NCI-H226 (cell line): Measurements from ENCODE around the gene PGP.
"Not testable (repeated sequence)": the region's sequence is repeated elsewhere in the genome, so short reads cannot be mapped to it uniquely, and the experiment has no call there.

Experiments
- DNase-seq: peaks from one replicate; pipeline ENCODE4 v3.0.0-alpha.2; 2015

The PGP gene

GRCh38 chr16:2213817-2214718 is 572 bp downstream of the PGP start:
- DNase-seq, result no peak

DNA sequence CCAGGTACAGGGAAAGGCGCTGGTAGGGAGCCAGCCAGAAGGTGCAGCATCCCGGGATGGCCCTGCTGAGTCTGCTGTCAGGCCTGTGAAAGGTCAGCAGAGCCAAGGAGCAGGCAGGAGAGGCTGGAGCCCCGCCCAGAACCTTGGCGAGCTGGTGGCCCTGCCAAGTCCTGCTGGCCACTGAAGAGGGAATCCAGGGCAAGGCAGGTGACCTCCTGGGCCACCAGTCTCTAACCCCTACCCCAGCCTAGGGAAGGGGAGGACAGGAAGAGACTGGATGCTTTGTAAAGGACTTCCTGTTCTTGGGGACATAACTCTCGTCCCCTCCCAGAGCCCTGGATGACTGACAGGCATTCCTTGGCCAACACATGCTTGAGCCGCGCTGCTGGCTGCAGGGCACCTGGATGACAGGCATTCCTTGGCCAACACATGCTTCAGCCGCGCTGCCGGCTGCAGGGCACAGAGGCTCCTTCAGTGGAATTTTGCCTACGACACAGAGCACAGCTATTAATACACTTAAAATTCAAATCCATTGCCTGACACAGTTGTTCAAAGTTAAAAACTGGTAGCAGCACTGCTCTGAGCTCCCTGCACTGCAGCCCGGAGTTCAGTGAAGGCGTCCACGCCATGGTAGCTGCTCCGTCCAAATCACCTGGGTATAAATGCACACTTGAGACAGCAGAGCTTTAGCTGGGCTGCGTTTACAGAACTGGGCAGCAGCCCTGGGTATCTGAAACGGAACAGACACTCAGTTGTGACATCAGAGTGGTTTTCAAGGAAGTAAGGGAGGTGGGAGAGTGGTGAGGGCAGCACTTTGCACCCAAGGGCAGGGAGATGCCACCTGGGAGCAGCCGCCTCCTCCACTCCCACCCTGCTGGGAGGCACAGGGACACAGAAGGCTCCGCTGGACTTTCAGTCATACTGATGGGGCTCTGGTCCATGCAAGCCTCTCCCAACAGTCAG is 2.0 kb downstream of the PGP start:
- no peak for DNase-seq

GRCh38 chr16:2211923-2212347 is 2.7 kb downstream of the PGP start:
- DNase-seq, result no peak

- DNase-seq, result no peak
Measured at GRCh38 chr16:2210386-2211365, 4.0 kb downstream of the PGP start, which contains the start of gene BRICD5. Gene BRICD5, minus strand, starts transcription at chr16:2210863. Its CDS starts 30 bp downstream, at chr16:2210833.

DNA sequence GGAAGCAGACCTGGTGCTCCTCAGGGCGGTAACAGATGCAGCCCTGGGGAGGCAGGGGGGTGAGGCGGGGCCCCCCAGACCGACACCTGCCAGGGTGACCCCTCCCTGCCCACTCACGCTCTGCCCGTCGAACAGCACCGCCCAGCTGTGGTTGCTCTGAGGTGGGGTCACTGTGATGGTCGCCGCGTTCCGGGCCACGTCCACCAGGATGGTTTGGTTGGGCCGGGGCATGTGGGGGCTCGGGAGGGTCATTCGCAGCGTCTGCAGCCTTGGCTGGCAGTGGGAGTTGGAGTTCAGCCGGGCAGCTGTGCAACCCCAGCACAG is 4.7 kb downstream of the PGP start:
- DNase-seq, result no peak

GRCh38 chr16:2209258-2210008 is 5.2 kb downstream of the PGP start:
- DNase-seq, result no peak

- DNase-seq, result no peak
Measured at GRCh38 chr16:2208772-2209171, 5.9 kb downstream of the PGP start.

- no peak for DNase-seq
Measured at GRCh38 chr16:2208308-2208707, 6.3 kb downstream of the PGP start.

DNA sequence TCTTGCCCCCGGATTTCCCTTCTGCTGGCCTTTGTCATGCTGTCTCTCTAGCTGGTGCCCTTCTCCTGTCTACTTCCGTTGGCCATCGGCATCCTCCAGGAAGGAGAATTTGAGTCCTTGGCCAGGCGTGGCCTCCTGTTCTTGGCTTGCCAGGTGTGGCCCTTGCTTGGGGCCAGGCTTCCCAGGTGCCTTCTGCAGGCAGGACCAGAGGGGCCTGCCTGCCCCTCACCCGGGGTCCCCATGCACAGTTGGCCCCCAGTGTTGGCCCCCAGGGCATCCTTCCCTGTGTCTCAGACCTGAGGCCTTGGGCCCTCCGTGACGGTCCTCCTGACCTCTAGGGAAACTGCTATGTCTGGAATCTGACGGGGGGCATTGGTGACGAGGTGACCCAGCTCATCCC is 6.8 kb downstream of the PGP start:
- no peak for DNase-seq

DNA sequence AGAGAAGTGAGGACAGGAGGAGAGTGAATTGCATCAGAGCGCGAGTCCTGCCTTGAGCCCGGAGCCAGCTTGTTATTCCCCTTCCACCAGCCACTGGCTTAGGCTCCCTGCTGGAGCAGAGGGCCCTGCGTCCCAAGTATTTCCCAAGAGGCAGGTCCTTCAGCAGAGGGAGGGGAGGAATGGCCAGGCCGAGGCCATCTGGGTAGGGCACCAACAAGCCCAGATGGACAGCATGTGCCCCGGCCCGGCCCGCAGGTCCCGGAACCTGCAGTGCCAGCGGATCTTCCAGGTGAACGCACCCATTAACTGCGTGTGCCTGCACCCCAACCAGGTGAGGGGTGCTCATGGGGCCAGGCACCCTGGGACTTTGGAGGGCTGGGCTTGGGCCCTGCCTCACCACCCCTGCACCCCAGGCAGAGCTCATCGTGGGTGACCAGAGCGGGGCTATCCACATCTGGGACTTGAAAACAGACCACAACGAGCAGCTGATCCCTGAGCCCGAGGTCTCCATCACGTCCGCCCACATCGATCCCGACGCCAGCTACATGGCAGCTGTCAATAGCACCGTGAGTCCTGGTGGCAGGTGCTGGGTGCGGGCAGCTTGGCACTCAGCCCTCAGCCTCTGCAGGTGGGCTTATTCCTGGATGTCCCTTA is 7.7 kb downstream of the PGP start:
- DNase-seq, result no peak

DNA sequence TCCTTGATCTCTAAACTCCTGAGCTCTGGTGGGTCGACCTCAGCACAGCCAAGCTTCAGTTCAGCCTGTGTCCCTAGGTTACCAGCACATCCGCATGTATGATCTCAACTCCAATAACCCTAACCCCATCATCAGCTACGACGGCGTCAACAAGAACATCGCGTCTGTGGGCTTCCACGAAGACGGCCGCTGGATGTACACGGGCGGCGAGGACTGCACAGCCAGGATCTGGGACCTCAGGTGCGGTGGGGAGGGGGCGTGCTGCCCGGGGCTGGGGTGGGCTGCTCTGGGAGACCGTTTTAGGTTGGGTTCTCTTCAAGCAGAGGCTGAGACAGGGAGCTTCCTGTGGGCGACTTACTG is 8.2 kb downstream of the PGP start:
- no peak for DNase-seq

GRCh38 chr16:2205967-2206313 is 8.7 kb downstream of the PGP start:
- no peak for DNase-seq

- DNase-seq, result peak; percentile 61
Measured at GRCh38 chr16:2205104-2205966, 9.3 kb downstream of the PGP start, which contains the start of gene MLST8. Gene MLST8, plus strand, starts transcription at chr16:2205454. Its CDS starts 632 bp downstream, at chr16:2206086.

DNA sequence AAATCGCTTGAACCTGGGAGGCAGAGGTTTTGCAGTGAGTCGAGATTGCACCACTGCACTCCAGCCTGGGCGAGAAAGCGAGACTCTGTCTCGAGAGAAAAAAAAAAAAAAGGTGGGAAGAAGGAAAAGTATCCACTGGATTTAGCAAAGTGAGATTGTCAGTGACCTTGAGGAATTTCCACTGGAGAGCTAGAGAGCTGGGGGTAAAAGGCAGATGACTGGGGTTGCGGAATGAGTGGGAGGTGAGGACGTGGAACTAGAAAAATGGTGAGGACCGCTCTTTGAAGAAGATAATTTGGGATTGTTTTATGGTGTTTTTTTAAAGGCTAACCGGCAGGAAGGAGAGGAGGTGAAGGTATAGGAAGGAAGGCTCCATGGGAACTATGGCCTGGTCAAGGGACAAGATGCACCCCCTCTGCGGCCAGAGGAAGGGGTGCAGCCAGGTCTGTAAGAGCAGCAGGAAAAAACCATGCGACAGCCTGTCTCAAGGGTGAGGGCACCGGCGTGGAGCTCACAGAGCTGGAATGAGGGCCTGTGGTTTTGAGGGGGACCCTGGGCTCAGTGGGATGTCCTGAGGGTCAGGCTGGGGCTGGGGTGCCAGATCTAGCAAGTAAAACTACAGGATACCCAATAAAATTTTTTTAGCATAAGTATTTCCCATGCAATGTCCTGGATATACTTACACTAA is 10.1 kb downstream of the PGP start:
- no peak for DNase-seq

GRCh38 chr16:2203119-2203688 is 11.4 kb downstream of the PGP start:
- not testable (repeated sequence) for DNase-seq

DNA sequence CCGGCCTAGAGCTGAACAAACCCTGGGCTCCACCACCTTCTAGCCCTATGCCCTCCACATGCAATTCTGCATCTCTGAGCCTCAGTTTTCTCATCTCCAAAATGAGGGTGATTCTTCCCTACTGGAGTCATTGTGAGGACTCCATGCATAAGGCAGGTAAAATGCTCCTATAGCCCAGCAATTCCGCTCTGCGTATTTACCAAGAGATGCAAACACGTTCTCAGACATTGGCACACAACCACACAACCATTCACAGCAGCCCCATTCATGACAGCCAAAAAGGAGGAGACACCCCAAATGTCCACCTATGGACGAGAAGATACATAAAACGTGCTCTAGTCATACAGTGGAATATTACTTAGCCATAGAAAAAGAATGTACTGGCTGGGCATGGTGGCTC is 14.3 kb downstream of the PGP start:
- no peak for DNase-seq

- DNase-seq, result no peak
Measured at GRCh38 chr16:2199621-2200139, 15.0 kb downstream of the PGP start.

- DNase-seq, result no peak
Measured at GRCh38 chr16:2199095-2199494, 15.5 kb downstream of the PGP start.

DNA sequence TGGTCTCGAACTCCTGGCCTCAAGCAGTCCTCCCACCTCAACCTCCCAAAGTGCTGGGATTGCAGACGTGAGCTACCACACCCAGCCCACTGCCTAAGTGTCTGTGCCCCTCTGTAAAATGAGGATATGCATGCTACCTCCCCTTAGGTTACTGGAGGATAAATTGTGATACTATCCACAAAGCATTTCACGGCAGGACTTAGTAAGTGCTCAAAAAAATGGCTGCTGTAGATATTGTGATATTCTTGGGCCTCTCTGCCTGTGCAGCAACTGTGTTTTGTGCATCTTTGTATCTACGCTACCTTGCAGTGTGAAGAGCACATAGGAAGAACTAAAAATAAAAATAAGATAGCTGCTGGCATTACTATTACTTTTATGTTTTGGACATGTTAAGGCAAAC is 16.4 kb downstream of the PGP start:
- no peak for DNase-seq
